GM19463 (cell line): ENCODE results near the gene TST.
A peak's percentile ranks its signal among the peaks of the same experiment; 100 is the strongest.

Experiments
- ATAC-seq: cut with Tn5 transposase; IDR thresholded peaks from one replicate; pipeline ENCODE4 v1.9.1; 2021; ENCODE audit warnings: mild to moderate bottlenecking, moderate library complexity; ENCODE audit not compliant: unreplicated experiment

Gene TST

DNA sequence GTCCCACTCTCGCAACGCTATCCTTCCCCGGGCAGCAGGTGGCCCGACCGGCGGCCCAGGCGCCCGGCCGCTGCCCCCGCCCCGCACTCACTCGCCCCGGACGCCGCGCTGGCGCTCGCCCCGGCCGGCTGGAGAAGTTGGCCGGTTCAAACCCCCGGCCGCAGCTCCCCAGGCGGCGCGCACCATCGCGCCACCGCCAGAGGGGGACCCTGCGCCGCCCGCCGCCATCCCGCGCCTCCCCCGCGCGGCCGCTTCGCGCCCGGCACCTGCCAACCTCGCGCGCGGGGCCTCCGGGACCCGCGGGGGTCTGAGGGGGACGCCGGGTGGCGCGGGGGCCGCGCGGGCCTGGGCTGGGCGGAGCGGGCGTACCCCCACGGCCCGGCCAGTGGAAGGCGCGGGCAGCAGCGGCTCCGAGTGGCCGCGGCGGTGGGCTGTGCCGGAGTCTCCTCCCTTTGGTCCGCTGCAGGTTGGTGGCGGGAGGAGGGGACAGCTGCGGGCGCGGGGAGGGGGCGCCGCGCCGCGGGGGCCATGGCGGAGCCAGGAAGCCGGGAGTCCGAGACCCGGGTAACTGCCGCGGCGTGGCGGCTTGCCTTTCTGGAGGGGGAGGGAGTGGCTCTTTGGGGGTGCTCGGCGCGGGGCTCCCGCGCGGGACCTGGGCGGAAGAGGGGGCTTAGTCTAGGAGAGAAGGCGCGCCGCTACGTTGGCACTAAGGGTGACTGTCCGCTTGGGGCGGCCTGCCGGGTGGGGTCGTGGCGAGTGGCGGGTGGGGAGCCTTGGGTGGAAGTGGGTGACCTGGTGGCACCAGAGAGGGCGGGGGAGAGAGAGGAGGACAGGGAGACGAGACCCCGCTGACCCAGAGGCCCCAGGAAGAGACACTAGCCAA, at the start of gene TST, which contains the start of gene MPST:
Gene TST (minus strand): TSS at position 139 of the 883 bp plus-strand sequence. CDS start 715 bp downstream, outside the sequence.
Gene MPST (plus strand): TSS at position 434 of the 883 bp plus-strand sequence. CDS start 95 bp downstream, at position 529.
- peak; percentile 82 for ATAC-seq

DNA sequence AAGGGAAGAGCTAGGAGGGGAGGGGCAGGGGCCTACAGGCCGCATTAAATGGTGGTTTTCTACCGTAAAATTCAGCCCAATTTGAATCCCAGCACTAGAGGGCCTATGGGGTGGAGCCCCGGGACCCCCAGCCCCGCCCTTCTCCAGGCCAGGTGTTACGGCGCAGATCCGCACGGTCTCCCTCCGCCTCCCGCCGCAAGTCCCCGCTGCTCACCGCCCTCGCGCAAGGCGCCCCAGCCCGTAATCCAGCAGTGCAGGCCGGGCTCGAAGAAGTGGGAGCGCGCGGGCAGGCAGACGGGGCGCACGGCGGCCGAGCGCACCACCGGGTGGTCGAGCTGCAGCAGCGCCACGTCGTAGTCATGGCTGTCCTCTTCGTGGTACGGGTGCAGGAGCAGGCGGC, 49.6 kb upstream of the TST start:
- no peak for ATAC-seq

DNA sequence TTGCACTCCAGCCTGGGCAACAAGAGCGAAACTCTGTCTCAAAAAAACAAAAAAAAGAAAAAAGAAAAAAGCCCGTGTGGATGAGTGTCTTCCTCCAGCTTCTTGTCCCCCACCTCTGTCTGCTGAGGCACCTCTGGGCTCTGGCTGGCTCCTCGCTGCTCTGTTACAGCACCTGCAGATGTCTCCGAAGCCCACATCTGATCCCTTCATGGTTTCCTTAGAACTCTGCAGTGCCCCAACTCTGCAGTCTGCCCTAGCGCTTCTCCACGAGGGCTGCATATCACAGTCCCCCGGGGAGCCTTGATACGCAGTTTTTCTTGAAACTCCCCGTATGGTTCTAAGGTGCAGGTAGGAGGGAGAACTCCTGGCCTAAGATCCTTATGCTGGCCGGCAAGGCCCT, 48.2 kb upstream of the TST start:
- no peak for ATAC-seq

GRCh38 chr22:37065961-37066360, 46.7 kb upstream of the TST start:
- ATAC-seq = no peak

DNA sequence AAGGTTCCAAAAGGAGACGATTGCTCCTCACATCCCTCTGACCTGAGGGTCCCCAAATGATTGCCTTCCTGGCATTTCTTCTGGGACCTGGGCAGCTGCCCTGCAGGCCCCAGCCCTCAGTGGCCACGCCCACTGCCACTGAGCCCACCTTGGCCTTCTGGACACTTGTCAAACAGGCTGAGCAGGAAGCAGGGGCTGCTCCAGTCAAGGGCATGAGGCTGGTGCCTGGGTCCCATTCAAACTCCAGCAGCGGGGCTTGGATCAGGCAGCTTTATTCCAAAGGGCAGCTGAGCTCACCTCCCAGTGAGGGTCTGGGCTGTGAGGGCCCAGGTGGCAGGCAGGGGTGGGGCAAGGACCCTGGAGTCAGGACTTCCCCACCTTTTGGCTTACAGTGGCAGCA, 45.9 kb upstream of the TST start:
- ATAC-seq = no peak

DNA sequence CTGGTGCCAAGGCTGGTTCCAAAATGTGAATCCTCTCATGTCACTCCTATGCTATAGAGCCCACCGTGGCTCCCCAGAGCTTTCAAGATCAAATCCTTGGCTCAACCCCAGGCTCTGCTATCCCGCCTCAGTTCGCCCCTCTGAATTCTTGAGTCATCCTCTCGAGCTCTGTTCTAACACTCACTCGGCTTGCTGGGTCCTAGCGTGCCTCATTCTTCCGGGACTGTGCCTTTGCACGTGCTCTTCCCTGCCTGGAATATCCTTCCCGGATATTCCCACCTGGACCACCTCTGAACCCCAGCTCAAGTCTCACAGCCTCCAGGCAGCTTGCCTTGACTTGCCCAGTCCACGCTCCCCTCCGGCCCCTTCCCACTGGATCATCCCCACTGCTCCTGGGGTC, 45.3 kb upstream of the TST start:
- ATAC-seq = no peak

GRCh38 chr22:37063431-37064420, 44.5 kb upstream of the TST start:
- no peak for ATAC-seq

DNA sequence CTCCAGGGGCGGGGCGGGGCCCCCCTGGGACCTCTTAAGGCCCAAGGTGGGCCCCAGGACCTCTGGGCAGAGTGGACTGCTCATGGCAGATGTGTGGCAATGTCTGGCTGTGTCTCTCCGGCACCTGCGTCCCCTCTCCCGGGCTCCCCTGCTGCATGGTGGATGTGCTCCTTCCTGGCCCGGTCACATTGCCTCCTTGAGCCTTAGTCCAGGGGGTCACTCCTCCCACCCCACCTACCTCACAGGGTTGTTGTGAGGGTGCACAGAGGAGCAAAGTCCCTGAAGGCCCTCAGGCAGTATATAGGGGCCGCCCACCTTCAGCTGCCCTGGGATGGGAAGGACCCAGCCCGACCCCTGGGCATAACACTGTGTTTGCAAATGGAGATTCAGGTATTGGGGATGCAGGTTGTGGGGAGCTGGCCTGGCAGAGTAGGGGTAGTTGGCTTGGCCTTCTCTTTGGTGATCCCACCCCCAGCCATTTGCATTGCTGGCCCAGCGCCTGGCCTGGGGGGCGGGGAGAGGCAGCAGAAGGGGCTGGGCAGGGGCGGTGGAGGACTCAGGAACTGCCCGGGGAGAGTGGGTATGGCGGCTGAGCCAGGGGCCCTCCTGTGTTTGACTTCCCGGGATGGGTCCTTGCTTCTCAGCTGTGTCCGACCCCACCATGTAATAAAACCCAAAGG, 43.6 kb upstream of the TST start:
- ATAC-seq = no peak

DNA sequence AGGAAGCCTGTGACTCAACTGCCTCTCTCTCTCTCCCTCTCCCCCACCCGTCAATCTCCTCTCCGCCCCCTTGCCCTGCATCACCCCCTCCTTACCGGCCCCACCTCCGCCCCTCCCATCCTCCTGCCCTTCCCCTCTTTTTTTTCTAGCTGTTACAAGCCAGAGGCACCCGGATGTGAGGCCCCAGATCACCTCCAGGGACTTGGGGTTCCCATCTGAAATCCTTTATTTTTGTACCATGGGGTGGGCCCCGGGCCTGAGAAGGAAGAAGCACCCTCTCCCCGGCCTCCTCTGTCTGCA, 43.1 kb upstream of the TST start:
- ATAC-seq = no peak

GRCh38 chr22:37061611-37062375, 42.5 kb upstream of the TST start:
- no peak for ATAC-seq

DNA sequence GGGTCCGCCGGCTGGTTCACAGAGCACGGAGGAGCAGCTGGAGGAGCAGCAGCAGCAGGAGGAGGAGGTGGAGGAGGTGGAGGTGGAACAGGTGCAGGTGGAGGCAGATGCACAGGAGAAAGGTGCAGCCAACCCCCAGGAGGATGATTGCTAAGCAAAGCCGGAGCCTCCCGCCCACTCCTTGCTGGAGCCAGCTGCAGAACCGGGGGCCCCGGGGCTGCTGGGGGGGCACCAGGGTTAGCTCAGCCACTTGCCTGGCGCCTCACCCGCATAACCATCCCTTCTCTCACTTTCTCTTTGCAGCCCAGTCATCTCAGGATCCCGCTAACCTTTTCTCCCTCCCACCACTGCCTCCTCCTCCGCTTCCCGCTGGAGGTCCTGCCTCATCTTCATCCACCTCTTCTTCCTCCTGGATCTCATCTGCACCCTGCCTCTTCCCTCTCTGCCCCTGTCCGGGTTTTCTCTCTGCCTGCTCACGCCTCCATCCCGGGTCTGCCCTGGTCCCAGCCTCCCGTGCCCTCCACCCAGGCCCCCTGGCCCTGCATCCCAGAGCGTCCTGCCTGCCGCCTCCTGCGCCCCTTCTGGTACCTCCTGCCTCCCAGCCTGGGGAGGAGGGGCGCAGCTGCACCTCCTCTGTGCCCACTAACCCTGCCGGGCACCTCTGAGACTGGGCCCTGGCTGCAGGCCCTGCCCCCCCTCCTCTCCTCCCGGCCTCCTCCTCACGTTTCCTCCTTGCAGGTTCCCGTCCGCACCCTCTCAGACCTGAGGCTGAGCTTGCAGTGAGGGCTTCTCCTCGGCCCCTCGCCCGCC, 41.8 kb upstream of the TST start:
- ATAC-seq = no peak

DNA sequence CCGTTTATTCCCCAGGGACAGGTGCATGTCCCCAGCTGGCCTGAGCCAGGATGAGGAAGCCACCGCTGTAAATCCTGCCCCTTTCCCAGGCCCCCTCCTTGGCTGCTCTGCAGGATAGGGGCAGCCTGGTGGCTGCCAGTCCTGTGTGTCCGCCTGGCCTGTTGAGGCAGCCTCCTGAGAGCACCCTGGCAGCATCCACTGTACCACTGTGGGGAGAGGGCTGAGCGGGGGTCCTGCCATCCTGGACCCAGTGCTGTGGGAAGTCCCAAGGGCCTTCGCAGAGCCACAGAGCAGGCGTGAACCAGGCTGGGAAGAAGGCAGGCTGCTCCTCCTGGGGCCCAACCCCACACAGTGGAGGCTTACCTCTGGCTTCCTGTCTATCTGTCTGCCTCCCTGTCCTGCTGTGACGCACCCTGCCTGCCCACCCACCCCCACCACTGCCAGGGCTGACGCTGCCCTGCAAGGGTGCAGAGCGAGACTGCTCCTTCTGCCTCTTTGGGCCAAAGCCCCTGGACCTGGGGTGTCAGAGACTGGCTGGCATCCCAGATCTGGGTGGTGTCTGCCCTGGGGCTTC, 40.7 kb upstream of the TST start:
- ATAC-seq = no peak

GRCh38 chr22:37058917-37059701, 39.9 kb upstream of the TST start:
- no peak for ATAC-seq

DNA sequence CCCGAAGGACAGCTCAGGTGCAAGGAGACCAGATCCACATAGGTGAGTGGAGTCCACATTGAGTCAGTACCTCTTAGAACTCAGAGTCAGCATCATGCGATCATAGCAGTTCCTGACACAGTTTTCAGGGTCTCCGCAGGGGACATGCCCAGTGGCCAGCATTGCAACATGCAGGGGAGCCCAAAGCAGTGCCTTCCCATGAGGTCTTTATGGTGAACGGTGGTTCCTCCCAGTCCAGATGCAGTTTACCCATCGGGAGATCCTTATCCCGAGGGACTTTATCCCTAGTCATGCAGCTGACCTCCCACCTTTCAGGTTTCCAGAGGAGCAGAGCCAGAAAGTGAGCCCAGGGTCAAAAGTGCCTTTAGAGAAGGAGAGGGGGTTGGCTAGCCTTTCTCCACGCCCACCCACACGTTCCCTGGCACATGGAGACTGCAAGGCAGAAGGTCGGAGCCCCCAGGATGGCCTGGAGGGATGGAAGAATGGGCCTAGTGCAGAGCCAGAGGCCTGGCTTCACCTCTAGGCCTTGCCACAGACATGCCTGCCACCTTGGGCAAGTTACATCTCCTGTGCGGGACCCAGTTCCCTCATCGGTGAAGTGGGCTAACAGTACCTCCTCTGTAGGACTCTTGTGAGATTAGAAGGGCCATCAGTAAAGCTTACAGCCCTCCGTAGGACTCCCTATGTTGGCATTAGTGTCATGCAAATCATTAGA, 38.7 kb upstream of the TST start:
- no peak for ATAC-seq

DNA sequence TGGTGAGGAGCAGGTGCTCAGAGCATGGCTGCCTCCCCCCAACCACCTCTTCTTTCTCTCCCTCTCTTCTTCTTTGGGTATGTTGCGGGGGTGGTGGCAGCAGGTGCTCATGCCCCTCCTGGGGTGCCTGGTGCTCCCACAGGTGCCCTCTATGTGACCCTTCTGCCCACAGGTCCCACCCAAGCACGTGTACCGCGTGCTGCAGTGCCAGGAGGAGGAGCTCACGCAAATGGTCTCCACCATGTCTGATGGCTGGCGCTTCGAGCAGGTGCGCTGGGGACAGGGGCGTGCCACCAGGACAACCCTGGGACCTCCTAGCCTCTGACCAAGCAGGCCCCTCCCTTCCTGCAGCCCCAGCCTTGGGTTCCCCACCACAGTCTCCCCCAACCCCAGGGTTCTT, 38.0 kb upstream of the TST start:
- no peak for ATAC-seq

GRCh38 chr22:37056246-37056645, 37.0 kb upstream of the TST start:
- no peak for ATAC-seq

GRCh38 chr22:37054600-37055365, 35.5 kb upstream of the TST start:
- no peak for ATAC-seq
